Activated CD4-positive, alpha-beta T cell treated with anti-CD3 and anti-CD28 coated beads, Interleukin-2, Interleukin-6, amounts not matched to agents 100 ng/mL and 50 ng/mL, durations not matched to agents 16 hours and 8 hours (primary cell): ENCODE measurements around the gene KDELR1.
A peak's percentile ranks its signal among the peaks of the same experiment; 100 is the strongest.
"Not testable (repeated sequence)": the region's sequence is repeated elsewhere in the genome, so short reads cannot be mapped to it uniquely, and the experiment has no call there.

Source experiments
- DNase-seq: peaks from one replicate; pipeline ENCODE4 v3.0.0-alpha.2; 2020

KDELR1 gene

DNA sequence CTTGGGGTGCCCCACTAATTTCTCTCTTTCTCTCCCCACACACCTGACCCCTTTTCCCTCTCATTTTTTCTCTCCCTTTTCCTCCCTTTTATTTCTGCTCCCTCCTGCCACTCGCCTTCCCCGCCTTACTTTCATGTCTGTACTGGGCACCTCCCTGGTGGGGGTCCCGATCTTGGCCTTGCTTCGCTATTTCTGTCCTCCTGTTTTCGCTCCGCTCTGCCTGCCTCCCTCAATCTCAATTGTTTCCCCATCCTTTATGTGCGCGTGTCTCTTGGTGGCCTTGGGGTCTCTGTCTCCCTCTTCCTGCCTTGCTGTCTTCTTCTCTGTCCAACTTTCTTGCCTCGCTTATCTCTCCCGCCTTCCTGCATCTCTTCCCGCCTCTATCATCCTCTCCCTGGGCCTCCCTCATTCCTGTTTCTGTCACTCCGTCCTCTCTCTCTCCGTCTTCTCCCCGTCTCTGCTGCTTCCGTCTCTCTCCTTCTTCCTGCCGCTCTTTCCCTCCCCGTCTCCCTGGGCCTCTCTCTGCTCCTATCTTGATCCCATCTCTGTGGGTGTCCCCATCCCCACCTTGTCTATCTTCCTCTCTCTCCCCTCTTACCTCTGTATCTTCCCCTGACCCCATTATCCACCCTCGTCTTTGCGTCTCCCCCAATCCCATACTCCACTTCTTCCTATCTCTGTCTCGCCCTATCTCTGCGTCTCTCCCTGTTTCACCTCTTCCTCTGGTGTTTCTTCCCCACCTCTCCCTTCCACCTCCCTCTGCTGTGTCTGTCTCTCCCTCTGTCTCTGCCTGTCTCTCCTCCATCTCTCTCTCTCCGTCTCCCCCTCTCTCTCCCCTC lies 6.1 kb upstream of the KDELR1 start:
- no peak for DNase-seq

DNA sequence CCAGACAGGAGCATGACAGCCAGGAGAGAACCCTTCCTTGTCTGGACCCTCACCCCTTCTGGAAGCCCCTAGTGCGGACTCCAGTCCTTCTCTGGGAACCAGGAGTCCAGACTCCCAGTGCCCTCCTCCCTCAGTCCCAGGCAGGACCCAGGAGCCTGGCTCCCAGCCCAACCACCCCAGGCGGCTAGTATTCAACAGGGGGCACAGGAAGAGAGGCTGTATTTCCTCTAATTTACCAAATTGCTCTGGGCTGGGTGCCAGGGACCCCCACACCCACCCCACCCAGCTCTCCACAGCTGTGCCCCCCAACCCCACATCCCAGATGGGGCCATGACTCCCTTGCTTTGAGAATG lies 5.4 kb upstream of the KDELR1 start:
- no peak for DNase-seq

DNA sequence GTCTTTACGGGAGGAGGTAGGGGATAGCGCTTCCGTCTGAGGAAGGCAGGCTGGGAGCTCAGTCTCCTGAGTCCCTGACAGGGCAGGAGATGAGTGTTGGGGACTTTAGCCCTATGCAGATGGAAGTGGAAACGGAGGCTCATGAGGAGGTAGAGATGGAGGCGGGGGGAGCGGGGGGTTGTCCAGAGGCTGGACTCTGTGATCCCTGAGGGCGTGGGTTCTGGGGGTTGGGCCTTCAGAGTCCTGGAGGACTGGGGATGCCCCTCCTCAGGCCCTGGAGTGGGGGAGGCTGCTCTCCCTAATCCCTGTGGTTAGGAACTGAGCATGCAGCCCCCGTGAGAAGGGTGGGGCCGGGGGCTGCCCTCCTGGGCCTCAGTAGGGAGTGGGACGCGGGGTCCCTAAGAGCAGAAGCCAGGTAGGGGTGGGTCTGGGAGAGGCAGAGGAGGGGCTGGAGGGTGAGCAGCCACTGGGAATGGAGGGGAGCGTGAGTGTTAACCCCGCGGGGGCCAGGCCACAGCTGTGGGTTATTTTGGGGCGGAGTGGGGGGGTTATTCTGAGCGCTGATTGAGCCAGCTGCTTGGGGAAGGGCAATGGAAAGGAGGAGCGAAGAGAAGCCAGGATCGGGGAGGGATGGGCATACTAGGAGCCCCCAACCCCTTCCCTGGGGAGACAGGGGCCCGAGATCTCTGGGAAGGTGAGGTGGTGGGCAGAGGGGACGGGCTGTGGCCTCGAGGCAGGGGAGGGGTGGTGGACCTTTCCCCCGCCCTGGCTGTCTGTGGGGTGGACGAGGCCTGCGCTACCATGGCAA lies 4.9 kb upstream of the KDELR1 start:
- DNase-seq = no peak

DNA sequence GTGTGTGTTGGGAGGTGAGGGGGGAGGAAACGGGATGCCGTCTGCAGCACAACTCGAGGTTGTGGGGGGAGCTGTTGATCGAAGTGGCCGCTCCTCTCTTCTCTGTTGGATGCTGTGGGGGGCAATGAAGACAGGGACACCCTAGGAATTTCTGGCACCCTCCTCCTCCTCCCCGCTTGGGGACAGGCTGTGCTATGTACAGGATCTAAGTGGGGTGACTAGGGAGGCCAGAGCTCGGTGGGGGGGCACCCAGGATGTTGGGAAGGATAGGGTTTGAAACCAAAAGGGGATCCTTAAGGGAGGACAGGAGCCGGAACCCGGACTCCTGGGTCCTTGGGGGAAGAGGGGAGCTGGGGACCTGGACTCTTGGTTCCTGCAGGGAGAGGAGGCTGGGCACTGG lies 4.1 kb upstream of the KDELR1 start:
- no peak for DNase-seq

DNA sequence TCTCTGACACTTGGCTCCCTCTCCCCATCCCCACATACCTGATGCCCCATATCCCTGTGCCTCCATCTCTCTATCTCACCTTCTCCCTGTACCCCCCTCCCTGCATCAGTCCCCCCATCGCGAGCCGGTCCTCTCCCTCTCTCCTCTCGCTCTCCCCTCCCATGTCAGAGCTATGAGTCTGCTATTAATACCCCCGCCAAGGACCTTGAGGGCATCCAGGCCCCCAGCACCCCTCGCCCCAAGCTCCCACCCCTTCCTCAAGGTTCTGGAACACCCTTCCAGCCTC lies 3.8 kb upstream of the KDELR1 start:
- no peak for DNase-seq

DNA sequence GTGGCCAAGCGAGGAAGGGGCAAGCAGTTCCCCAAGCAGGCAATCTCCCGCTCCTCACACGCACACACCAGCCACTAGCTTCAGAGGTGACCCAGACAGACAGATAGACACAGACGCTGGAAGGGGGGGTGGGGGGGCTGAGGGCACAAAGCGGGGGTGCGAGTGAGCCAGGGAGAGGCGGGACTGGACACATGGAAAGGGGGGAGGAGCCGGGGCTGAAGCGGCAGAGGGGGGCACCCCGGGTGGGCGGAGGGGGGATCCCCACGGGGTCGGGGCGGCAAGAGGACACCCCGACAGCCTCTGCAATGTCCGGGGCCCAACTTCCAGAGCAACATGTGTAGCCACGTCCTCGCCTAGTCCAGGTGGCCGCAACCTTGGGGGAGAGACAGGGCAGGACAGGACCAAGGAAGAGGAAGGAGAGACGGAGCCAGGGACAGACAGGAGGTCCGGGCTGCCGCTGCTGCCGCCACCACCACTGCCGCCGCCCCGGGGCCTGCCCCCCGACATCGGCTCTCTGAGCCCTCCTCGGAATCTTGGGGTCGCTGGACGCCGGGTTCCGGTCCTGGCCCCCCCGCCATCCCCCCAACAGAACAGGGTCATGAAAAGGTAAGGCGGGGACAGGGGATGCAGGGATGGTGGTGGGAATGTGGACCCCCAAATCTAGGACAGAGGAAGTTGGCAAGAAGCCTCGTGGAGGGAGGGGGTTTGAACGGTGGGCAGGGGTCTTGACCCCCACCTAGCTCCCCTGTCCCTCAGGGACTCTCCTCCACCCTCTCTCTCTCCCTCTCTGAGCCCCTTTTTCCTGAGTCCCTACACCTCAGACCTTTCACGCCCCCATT lies 3.2 kb upstream of the KDELR1 start:
- no peak for DNase-seq

DNA sequence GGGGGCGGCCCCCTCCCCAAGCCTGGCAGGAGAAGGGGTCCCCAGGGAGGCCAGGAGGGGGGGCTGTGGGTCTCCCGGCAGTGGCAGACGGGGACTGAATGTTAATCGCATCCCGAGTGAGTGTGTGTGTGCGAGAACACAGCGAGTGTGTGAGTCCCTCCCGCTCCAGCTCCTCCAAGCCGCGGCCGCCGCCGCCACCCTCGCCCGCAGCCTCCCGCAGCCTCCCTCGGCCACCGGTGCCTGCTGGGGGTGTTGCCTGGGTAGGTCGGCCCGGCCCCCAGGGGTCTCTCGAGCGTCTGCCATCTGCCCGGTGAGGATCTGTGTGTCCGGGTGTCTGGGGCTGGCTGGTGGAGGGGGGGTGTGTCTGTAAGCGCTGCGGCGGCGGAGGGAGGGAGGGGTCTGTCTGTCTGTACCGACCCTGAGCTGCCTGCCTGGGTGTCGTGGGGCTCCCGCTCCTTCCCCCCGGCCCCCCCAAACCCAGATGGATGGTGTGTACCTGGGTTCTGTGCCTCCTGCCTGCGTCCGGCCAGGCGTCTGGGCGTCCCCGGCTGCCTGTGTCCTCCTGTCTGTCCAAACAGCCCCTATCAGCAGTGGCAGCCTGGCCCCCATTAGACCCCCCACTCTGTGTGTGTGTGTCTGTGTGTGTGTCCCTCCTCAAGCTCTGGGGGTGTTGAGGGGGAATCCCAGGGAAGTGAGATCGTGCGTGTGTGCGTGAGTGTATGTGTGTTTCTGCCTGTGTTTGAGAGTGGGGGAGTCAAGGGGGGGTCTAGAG lies 2.4 kb upstream of the KDELR1 start, which contains the start of gene GRIN2D:
Gene GRIN2D (plus strand): TSS at position 110 of the 772 bp plus-strand sequence. CDS start 4,725 bp downstream, outside the sequence.
- DNase-seq = no peak

DNA sequence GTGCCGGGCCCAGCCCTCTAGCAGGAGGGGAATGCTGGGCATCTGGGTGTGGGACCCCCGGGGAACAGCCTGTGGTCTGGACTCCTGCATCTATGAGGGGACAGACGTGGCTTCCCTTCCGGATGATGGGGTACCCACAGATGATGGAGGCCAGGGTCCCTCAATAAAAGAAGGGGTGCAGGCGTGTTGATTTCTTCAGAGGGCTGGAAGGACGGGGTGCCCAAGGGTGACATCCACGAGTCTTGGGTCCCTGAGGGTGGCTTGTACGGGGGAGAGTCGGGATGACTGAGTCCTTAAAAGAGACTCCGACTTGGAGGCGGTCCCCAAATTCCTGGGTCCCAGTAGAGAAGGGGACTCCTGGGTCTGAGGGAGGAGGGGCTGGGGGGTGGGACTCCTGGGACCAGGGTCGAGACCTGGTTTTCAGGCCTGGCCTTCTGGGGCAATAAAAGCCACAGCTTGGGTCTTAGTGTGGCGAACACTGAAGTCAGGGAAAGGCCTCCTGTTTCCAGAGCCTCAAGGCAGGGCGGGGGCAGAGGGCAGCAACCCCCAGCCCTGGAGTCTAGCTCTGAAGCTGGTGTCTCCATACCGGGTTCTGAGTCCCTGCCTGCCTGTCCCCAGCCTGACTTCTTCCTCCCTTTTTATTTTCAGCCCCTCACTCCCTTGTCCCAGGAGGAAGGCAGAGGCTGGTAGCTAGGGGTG lies 1.7 kb upstream of the KDELR1 start:
- no peak for DNase-seq

DNA sequence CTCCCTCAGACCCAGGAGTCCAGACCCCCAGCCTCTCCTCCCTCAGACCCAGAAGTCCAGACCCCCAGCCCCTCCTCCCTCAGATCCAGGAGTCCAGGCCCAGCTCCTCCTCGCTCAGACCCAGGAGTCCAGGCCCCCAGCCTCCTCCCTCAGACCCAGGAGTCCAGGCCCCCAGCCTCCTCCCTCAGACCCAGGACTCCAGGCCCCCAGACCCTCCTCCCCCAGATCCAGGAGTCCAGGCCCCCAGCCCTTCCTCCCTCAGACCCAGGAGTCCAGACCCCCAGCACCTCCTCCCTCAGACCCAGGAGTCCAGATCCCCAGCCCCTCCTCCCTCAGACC lies 624 bp upstream of the KDELR1 start:
- not testable (repeated sequence) for DNase-seq

DNA sequence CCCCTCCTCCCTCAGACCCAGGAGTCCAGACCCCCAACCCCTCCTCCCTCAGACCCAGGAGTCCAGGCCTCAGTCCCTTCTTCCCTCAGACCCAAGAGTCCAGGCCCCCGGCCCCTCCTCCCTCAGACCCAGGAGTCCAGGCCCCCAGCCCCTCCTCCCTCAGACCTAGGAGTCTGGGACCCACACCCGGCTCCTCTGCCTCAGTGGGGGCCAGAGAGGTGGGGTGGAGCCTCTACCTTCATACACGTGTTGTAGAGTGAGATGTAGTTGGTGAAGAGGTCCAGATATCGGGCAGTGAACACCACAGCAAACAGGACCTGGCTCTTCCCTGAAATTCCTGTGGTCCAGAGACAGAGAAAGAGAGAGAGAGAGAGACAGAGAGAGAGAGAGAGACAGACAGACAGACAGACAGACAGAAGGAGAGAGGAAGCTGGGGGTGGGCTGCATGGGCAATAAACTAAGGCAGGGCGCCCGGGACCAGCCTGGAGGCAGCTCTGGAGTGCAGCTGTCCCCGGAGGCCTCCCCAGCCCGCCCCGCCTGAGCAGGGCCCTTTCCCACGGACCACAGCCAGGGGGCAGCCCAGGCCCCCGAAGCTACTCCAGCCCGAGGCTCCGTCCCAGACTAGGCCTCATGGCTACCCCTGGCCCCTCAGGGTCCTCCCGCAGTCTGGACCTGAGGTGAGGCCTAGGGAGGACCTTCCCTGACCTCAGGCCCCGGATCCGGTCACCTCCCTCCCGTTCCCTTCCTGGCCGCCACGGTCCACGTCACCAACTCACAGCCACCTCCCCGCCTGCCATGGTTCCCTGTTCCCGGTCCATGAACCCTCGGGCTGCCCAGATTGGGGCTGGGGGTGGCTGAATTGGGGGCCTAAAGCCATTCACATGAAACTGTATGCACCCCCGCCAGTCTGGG lies 907 bp downstream of the KDELR1 start:
- DNase-seq = peak; percentile 74

DNA sequence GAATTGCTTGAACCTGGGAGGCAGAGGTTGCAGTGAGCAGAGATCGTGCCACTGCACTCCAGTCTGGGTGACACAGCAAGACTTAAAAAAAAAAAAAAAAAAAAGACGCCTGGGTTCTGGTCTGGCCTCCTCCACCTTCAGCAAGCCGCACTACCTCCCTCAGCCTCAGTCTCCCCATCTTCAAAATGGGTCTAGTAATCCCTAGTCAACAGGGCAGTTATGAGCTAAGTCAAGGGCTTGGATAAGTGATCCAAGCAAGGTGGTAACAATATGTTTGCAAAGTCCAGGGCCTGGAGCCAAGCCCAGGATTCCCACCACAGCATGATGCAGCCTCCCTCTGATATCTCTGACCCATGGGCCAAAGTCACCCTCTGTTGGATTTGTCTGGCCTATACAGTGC lies 4.4 kb downstream of the KDELR1 start:
- no peak for DNase-seq

DNA sequence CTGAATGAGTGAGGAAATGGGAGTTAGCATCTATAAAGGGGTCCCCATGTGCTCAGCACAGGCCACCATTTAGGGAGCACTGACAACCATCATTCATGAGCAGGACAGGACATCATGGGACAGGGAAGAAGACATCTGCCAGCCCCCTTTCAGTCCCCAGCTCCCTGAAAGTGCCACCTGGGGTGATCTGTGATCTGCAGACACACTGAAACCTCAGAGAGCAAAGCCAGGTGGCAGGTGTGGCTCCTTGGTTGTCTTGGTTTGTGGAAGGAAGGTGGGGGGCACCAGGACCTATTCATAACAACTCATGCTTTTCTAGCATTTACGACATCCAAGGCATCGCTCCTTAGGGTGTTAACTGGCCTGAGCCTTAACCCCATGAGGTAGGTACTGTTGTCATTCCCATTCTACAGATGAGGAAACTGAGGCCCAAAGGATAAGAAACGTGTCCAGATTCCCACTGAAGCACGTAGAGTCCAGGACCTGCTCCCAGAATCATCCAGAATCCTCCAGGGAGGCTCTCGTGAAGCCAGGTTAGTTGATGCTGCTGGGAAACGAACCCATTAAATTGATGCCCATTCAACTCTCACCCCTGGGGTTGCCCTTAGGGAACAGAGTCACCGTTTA lies 5.8 kb downstream of the KDELR1 start:
- DNase-seq = no peak

DNA sequence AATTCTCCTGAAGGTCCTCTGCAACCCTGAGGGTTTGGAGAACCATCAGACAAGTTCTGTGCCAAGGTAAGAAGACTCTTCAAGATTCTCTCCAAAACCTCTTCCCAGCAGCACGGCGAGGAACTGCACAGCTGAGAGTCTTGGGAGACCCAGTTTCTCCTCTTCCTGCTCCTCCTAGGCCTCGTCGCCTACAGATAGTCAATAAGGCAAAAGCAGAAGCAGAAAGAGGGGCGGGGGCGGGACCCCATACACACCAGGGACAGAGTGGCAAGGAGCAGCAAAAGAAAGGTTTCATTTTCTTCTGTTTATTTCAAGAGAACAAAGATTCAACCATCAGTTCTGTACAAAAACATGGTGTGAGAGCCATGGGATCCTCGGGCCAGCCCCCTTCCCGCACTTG lies 9.1 kb downstream of the KDELR1 start:
- DNase-seq = no peak

DNA sequence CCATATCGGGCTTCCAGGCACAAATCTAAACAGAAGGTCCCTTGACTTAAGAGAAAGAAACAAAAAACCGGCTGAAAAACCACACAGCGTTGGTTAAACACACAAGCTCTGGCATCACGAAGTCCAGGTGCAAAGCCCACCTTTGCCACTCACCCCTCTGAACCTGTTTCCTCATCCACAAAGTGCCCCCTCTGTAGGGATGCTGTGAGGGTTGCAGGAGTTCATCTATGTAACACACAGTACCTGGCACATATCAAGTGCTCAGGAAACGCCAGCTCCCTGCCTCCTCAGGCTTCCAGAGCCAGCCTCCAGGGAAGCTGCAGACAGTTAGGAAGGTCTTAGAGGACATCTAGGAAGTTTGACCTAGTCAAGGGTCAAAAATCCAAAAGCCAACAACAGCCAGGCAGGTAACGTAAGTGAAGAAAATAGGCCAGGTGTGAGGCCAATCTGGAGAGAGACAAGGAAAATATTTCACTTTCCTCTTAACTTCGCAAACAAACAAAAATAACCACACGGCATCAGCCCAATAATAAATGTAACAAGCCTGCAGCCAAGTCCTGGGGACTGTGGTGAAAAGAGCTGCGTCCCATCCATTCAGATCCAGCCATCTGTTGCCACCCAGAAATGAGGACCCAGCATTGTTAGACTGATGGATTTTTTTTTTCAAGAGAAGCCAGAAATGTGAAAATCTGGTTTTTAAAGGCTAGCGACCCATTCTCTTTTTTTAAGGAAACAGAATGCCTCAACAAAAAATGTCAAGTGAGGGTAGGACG lies 10.0 kb downstream of the KDELR1 start:
- DNase-seq = no peak

DNA sequence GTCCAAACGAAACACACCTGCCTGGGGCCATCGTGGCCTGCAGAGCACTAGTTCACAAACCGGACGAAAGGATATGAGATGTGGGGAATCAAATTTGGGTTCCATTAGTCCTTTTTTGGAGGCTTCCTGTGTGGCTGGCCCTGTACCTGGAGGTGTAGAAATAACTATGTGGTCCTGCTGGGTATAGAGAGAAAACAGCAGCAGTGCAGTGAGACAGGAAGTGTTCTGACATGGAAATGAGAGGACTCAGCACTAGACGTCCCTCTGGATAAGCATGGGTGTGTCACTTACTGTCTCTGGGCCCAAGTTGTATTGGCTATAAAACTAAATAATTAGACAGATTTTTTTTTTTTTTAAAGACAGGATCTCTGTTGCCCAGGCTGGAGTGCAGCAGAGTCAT lies 12.3 kb downstream of the KDELR1 start:
- DNase-seq = no peak

DNA sequence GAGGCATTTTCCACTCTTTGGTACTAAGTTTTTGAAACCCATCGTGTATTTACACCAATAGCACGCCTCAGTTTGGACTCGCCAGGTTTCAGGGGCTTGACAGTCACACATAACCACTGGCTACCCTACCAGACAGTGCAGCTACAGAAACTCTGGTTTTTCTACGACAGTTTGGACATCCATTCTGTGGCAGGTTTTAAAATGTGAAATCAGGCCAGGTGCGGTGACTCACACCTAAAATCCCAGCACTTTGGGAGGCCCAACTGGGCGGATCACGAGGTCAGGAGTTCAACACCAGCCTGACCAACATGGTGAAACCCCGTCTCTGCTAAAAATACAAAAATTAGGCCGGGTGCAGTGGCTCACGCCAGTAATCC lies 13.2 kb downstream of the KDELR1 start:
- DNase-seq = no peak

DNA sequence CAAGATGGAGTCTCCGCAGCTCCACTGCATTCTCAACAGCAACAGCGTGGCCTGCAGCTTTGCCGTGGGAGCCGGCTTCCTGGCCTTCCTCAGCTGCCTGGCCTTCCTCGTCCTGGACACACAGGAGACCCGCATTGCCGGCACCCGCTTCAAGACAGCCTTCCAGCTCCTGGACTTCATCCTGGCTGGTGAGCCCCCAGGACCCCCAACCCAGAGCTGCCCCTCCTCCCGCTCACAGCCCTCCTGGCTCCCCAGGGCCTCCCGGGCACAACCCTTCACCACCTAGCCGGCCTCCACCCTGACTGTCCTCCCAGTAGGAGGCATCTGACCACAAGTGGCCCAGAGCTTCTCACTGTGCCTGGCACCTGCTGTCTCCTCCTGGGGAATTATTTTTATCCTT lies 17.8 kb downstream of the KDELR1 start:
- DNase-seq = no peak

DNA sequence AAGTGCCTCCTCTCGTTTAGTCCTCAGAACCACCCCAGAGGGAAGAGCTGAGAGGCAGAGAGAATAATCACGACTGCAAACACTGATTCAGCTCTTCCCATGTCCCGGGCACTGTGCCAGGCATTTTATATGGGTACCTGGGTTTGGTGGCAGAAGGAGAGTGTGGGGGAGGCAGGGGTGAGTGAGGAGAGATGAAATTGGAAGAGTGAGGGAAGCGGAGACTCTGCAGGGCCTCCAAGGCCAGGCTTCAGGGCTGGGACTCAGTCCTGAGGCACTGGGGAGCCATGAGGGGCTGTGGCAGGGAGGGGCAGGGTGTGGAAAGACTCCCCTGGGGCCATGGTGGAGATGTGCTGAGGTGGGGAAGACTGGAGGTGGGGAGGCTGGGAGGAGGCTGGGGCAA lies 18.4 kb downstream of the KDELR1 start:
- DNase-seq = no peak

DNA sequence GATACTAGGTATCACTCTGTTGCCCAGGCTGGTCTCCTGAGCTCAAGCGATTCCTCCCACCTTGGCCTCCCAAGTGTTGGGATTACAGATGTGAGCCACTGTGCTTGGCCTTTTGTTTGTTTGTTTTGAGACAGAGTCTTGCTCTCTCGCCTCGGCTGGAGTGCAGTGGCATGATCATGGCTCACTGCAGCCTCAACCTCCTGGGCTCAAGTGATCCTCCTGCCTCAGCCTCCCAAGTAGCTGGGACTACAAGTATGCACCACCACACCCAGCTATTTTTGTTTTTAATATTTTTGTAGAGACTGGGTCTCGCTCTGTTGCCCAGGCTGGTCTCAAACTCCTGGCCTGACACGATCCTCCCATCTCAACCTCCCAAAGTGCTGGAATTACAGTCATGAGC lies 19.6 kb downstream of the KDELR1 start:
- DNase-seq = not testable (repeated sequence)

DNA sequence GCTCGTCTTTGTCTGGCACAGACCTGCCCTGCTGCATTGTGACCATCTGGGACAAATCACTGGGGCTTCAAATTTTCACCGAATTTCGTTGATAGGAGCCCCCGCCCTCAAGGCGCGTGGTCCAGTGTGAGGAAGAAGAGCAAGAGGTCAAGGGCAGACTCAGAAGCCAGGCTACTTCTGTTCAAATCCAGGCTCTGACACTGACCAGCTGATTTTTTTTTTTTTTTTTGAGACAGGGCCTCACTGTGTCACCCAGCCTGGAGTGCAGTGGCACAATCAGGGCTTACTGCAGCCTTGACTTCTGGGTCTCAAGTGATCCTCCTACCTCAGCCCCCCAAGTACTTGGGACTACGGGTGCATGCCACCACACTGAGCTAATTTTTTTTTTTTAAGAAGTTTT lies 20.0 kb downstream of the KDELR1 start:
- DNase-seq = no peak
